H1 (cell line): ENCODE data around the gene HM13. TPM values are rescaled to one million over a fixed set of nuclear protein-coding genes. Genes with fewer than 3 reads are reported as not detected.

Experiments used
- CTCF ChIA-PET: fragments of 300-600 bp; sonication (Branson Sonifier 250); formaldehyde crosslinking; loops from one replicate; lab custom pipeline; 2021; ENCODE audit not compliant: partially characterized antibody; lab: Charles Lee
- POLR2A ChIA-PET: fragments of 300-600 bp; sonication (Branson Sonifier 250); formaldehyde crosslinking; loops from one replicate; lab custom pipeline; 2021; ENCODE audit warnings: inconsistent platforms; ENCODE audit not compliant: partially characterized antibody; lab: Charles Lee
- DNase-seq, 2 experiments: peaks; one replicate each; pipeline versions ENCODE4 v3.0.0 to v3.0.0-alpha.2; 2010 to 2022; ENCODE audit warnings: low spot score in 2 of 2, low read depth in 1 of 2, mixed read lengths in 1 of 2
- FAIRE-seq: peaks from 2 replicates; lab custom pipeline; 2011; peaks lifted over from hg19 to GRCh38; lab: Jason Lieb, UNC
- H2AFZ ChIP-seq: 2 replicates; pipeline ENCODE4 v1.8.1; 2012; ENCODE audit warnings: low read length, inconsistent platforms
- H2AK5ac ChIP-seq: 2 replicates; pipeline ENCODE4 v1.6.1; 2013; ENCODE audit warnings: low read depth, low read length
- H2BK120ac ChIP-seq: replicated peaks from 2 replicates; pipeline ENCODE3; 2013; ENCODE audit warnings: low read depth, low read length, inconsistent platforms
- H2BK12ac ChIP-seq: 2 replicates; pipeline ENCODE4 v1.6.1; 2013; ENCODE audit warnings: low read depth, low read length
- H2BK15ac ChIP-seq: 2 replicates; pipeline ENCODE4 v1.6.1; 2013; ENCODE audit warnings: low read length
- H2BK20ac ChIP-seq: 2 replicates; pipeline ENCODE4 v1.6.1; 2013; ENCODE audit warnings: low read length
- H2BK5ac ChIP-seq: 2 replicates; pipeline ENCODE4 v1.6.1; 2013; ENCODE audit warnings: low read depth, low read length
- H3K14ac ChIP-seq: 2 replicates; pipeline ENCODE4 v1.6.1; 2013; ENCODE audit warnings: inconsistent platforms; ENCODE audit not compliant: insufficient read length
- H3K18ac ChIP-seq: 2 replicates; pipeline ENCODE4 v1.6.1; 2013; ENCODE audit warnings: low read length; ENCODE audit errors: extremely low read depth
- H3K23ac ChIP-seq: 2 replicates; pipeline ENCODE4 v1.6.1; 2013; ENCODE audit warnings: inconsistent platforms; ENCODE audit not compliant: insufficient read length
- H3K23me2 ChIP-seq: 2 replicates; pipeline ENCODE4 v1.6.1; 2013; ENCODE audit warnings: low read depth, low read length
- H3K27ac ChIP-seq: 2 replicates; pipeline ENCODE4 v1.6.1; 2011; ENCODE audit warnings: low read depth, low read length, inconsistent platforms
- H3K27me3 ChIP-seq, 4 experiments: replicated peaks in 1 of 4; 1 replicate in 1 of 4; 2 replicates in 3 of 4; pipeline versions ENCODE4 v1.6.1 to v1.8.1; 2011 to 2013; ENCODE audit warnings: low read length in 3 of 4, mild to moderate bottlenecking in 3 of 4, inconsistent platforms in 2 of 4, mixed read lengths in 2 of 4, moderate library complexity in 1 of 4; ENCODE audit not compliant: control insufficient read depth in 3 of 4, insufficient read depth in 3 of 4; ENCODE audit errors: extremely low read depth in 1 of 4
- H3K36me3 ChIP-seq, 4 experiments: 2 replicates each; pipeline versions ENCODE4 v1.6.1 to v1.8.1; 2011 to 2013; ENCODE audit warnings: mild to moderate bottlenecking in 4 of 4, low read length in 3 of 4, moderate library complexity in 2 of 4, control low read depth in 1 of 4, inconsistent platforms in 1 of 4; ENCODE audit not compliant: insufficient read depth in 4 of 4, control insufficient read depth in 2 of 4
- H3K4ac ChIP-seq: replicated peaks from 2 replicates; pipeline ENCODE3; 2013; ENCODE audit warnings: low read length, low read depth, mixed read lengths, inconsistent platforms; ENCODE audit not compliant: insufficient read length
- H3K4me1 ChIP-seq, 4 experiments: replicated peaks in 1 of 4; 1 replicate in 1 of 4; 2 replicates in 3 of 4; pipeline versions ENCODE4 v1.6.1 to v1.8.1; 2011 to 2013; ENCODE audit warnings: low read length in 3 of 4, inconsistent platforms in 2 of 4, mixed read lengths in 1 of 4; ENCODE audit not compliant: insufficient read depth in 4 of 4, control insufficient read depth in 3 of 4
- H3K4me2 ChIP-seq, 2 experiments: 2 replicates each; pipeline versions ENCODE4 v1.6.1 to v1.8.1; 2011 to 2013; ENCODE audit warnings: low read depth in 2 of 2, low read length in 2 of 2, control low read depth in 1 of 2, inconsistent platforms in 1 of 2, mild to moderate bottlenecking in 1 of 2; ENCODE audit not compliant: insufficient read depth in 1 of 2
- H3K4me3 ChIP-seq, 4 experiments: fragments of 200-600, 300-600 bp in 1 of 4; sonication (generic), shearing (Covaris generic), sonication (Bioruptor Twin) in 1 of 4; 2 replicates each; pipeline versions ENCODE4 v1.5.1 to v1.8.1; 2011 to 2016; ENCODE audit warnings: low read length in 4 of 4, low read depth in 3 of 4, control low read depth in 2 of 4, inconsistent platforms in 2 of 4, mild to moderate bottlenecking in 2 of 4, mixed read lengths in 1 of 4, moderate library complexity in 1 of 4; ENCODE audit not compliant: insufficient read depth in 2 of 4; ENCODE audit errors: extremely low read depth in 1 of 4
- H3K56ac ChIP-seq: replicated peaks from 2 replicates; pipeline ENCODE3; 2013; ENCODE audit warnings: low read depth, mild to moderate bottlenecking, mixed read lengths, low read length, inconsistent platforms; ENCODE audit not compliant: insufficient read length
- H3K79me1 ChIP-seq: 2 replicates; pipeline ENCODE4 v1.6.1; 2013; ENCODE audit warnings: low read depth, low read length, control low read depth
- H3K79me2 ChIP-seq, 2 experiments: 2 replicates each; pipeline versions ENCODE4 v1.6.1 to v1.8.1; 2012 to 2013; ENCODE audit warnings: low read length in 2 of 2, mild to moderate bottlenecking in 2 of 2, inconsistent platforms in 1 of 2; ENCODE audit not compliant: insufficient read depth in 2 of 2, control insufficient read depth in 1 of 2
- H3K9ac ChIP-seq, 4 experiments: replicated peaks in 1 of 4; 1 replicate in 1 of 4; 2 replicates in 3 of 4; pipeline versions ENCODE4 v1.6.1 to v1.8.1; 2011 to 2013; ENCODE audit warnings: low read depth in 3 of 4, low read length in 3 of 4, control low read depth in 2 of 4, mild to moderate bottlenecking in 2 of 4, moderate library complexity in 2 of 4, inconsistent platforms in 1 of 4; ENCODE audit errors: extremely low read depth in 1 of 4
- H3K9me3 ChIP-seq, 2 experiments: 2 replicates each; pipeline versions ENCODE4 v1.6.1 to v1.8.1; 2012 to 2013; ENCODE audit warnings: mild to moderate bottlenecking in 2 of 2, moderate library complexity in 2 of 2, control low read depth in 1 of 2, inconsistent platforms in 1 of 2, low read depth in 1 of 2, low read length in 1 of 2, mixed read lengths in 1 of 2; ENCODE audit not compliant: insufficient read depth in 2 of 2
- H4K20me1 ChIP-seq, 2 experiments: replicated peaks in 1 of 2; 2 replicates each; pipeline versions ENCODE3 to v1.8.1; 2011 to 2013; ENCODE audit warnings: inconsistent platforms in 2 of 2, low read length in 2 of 2, mild to moderate bottlenecking in 1 of 2; ENCODE audit not compliant: insufficient read depth in 2 of 2, control insufficient read depth in 1 of 2
- H4K5ac ChIP-seq: 2 replicates; pipeline ENCODE4 v1.6.1; 2013; ENCODE audit warnings: low read length, low read depth, mixed read lengths, inconsistent platforms; ENCODE audit not compliant: insufficient read length
- H4K8ac ChIP-seq: 2 replicates; pipeline ENCODE4 v1.8.0; 2013; ENCODE audit warnings: mild to moderate bottlenecking, moderate library complexity, low read length, inconsistent platforms; ENCODE audit not compliant: insufficient read depth; ENCODE audit errors: extremely low read depth
- H4K91ac ChIP-seq: replicated peaks from 2 replicates; pipeline ENCODE3; 2013; ENCODE audit warnings: low read length, mixed read lengths, inconsistent platforms; ENCODE audit not compliant: insufficient read length
- CREB1 ChIP-seq: IDR thresholded peaks from 2 replicates; pipeline ENCODE4 v1.6.1; 2012; ENCODE audit warnings: inconsistent platforms
- RNF2 ChIP-seq: fragments of 200-900, 300-1000 bp; sonication (generic); IDR thresholded peaks from 2 replicates; pipeline ENCODE4 v1.7.1; 2016; ENCODE audit warnings: borderline replicate concordance, low read depth, mild to moderate bottlenecking, antibody characterized with exemption, low read length; ENCODE audit not compliant: poor library complexity, severe bottlenecking; ENCODE audit errors: missing control alignments
- WGBS, 2 experiments: shearing (Covaris generic) in 1 of 2; methylation state at CpG; one replicate each; pipeline versions ENCODE4 v1.1.6 to v1.1.7; 2013 to 2015; ENCODE audit warnings: low lambda C conversion rate in 2 of 2, mixed read lengths in 2 of 2, inconsistent platforms in 1 of 2, low coverage in 1 of 2, missing lambda C conversion rate in 1 of 2; ENCODE audit not compliant: insufficient replicate concordance in 2 of 2, insufficient coverage in 1 of 2, insufficient read length in 1 of 2; ENCODE audit errors: extremely low coverage in 1 of 2, missing lambda C conversion rate in 1 of 2; 5-methylcytosine and 5-hydroxymethylcytosine counted together
- polyA plus RNA-seq, 7 experiments: library from polyadenylated mRNA; depleted of rRNA in 3 of 7; stranded (reverse) in 5 of 7; unstranded in 2 of 7; fragments of >200 nt in 5 of 7; fragments of 200-250 nt in 2 of 7; gene quantifications; 1 replicate in 5 of 7; 2 replicates in 1 of 7; 4 replicates in 1 of 7; pipeline versions ENCODE4 v1.2.1 to v1.2.3, GENCODE V29; 2011 to 2013; ENCODE audit warnings: missing spikeins in 2 of 7, mixed read lengths in 2 of 7
- total RNA-seq: library from RNA; stranded (reverse); fragmentation: NEBNext Ultra II Directional; extraction: Animal tissue kit (Norgen Biotek cat#: 25700); gene quantifications from 2 replicates; pipeline ENCODE4 v1.2.1, GENCODE V29; 2021

Gene HM13
- total and polyA plus RNA-seq, 2 of the 8 experiments (the other 6 are each of a cell fraction or from before 2014, with no cell fraction given), result 118 to 183 TPM

GRCh38 chr20:31473331-31474096 lies 40.7 kb upstream of the HM13 start:
- CTCF ChIA-PET, result interaction anchor here (1.4 to 1.5 kb wide), 2 partner anchors 13 to 15 kb away, joined by 3 to 5 read pairs; no protein-coding TSS in a partner anchor
- WGBS, 2 experiments, result 71% methylated on average over 5 of the region's 5 CpGs; no CpG with 5 or more reads in 1 of the 2 experiments
- no peak overlapping the region for H2BK5ac ChIP-seq

More at GRCh38 chr20:31473331-31474096, 40.7 kb upstream of the HM13 start:
- H2BK120ac ChIP-seq, result no peak overlapping the region
- H3K4me3 ChIP-seq, result no peak overlapping the region
- H3K27me3 ChIP-seq, result no peaks in the 10 kb centered on the region
- H3K4me1 ChIP-seq, result no peaks in the 10 kb centered on the region
- H3K23ac ChIP-seq, result no peak overlapping the region
- H4K91ac ChIP-seq, result no peak overlapping the region
- H3K79me2 ChIP-seq, result no peaks in the 10 kb centered on the region
- no peak overlapping the region for H2AFZ ChIP-seq
- H2BK12ac ChIP-seq, result no peak overlapping the region
- no peaks in the 10 kb centered on the region for H3K23me2 ChIP-seq
- H2BK15ac ChIP-seq, result no peak overlapping the region
- H3K56ac ChIP-seq, result no peak overlapping the region
- no peak overlapping the region for H4K8ac ChIP-seq
- no peak overlapping the region for H3K14ac ChIP-seq
- no peak overlapping the region for H3K27ac ChIP-seq
- FAIRE-seq (no peak), DNase-seq (no peak)
- H3K4me2 ChIP-seq, result no peak overlapping the region
- no peak overlapping the region for H3K9ac ChIP-seq
- no peak overlapping the region for H3K4ac ChIP-seq
- no peak overlapping the region for H3K18ac ChIP-seq
- H4K20me1 ChIP-seq, result no peaks in the 10 kb centered on the region
- peaks cover 54 to 65% of the 10 kb centered on the region in 2 experiments for H3K9me3 ChIP-seq
- H2AK5ac ChIP-seq, result no peak overlapping the region
- H4K5ac ChIP-seq, result no peak overlapping the region
- no peaks in the 10 kb centered on the region for H3K79me1 ChIP-seq
- POLR2A ChIA-PET, result interaction anchor here (0.8 kb wide), 1 partner anchor 78 kb away, joined by 3 read pairs; no protein-coding TSS in a partner anchor
- no peak overlapping the region for H2BK20ac ChIP-seq
- H3K36me3 ChIP-seq, result no peaks in the 10 kb centered on the region
- no peak for TF ChIP-seq RNF2
- TF ChIP-seq CREB1, result no peak
